Ascending aorta (tissue), 2 donors: ENCODE measurements around the gene PLEKHN1. TPM values are rescaled to one million over a fixed set of nuclear protein-coding genes. Genes with fewer than 3 reads are reported as not detected.

Source experiments
- DNase-seq, 2 donors: peaks; one replicate each; pipeline ENCODE4 v3.0.0-alpha.2; 2019; ENCODE audit warnings: low spot score in 2 of 2
- H3K27ac ChIP-seq, 2 donors: fragments of 200-600 bp; sonication (generic); one replicate each; pipeline ENCODE4 v1.5.1; 2016 to 2017; ENCODE audit warnings: mild to moderate bottlenecking in 1 of 2
- H3K27me3 ChIP-seq: fragments of 200-600 bp; sonication (generic); one replicate; pipeline ENCODE4 v1.5.1; 2017
- H3K36me3 ChIP-seq, 2 donors: fragments of 200-600 bp; sonication (generic); one replicate each; pipeline ENCODE4 v1.5.1; 2016
- H3K4me1 ChIP-seq, 2 donors: fragments of 200-600 bp; sonication (generic); one replicate each; pipeline ENCODE4 v1.5.1; 2016 to 2017; ENCODE audit warnings: mild to moderate bottlenecking in 1 of 2
- H3K4me3 ChIP-seq, 2 donors: fragments of 200-600 bp; sonication (generic); one replicate each; pipeline ENCODE4 v1.5.1; 2016 to 2017; ENCODE audit warnings: mild to moderate bottlenecking in 1 of 2
- H3K9me3 ChIP-seq, 2 donors: fragments of 200-600 bp; sonication (generic); one replicate each; pipeline ENCODE4 v1.5.1; 2016
- intact Hi-C: fragments of 100-400 bp; cut with DNase I; formaldehyde crosslinking; loops from one replicate; pipeline ENCODE4 v1.15.1; 2023
- total RNA-seq: library from RNA; depleted of rRNA; stranded (reverse); fragments of >200 nt; gene quantifications from one replicate; pipeline ENCODE4 v1.1.0, GENCODE V29; 2016
- TF ChIP-seq, protein P1 (sequence below), 3 experiments: fragments of 200-600 bp in 2 of 3; fragments of 450-650 bp in 1 of 3; sonication (generic) in 2 of 3; IDR thresholded peaks; one replicate each; pipeline ENCODE4 v1.5.1; 2016 to 2019; ENCODE audit warnings: antibody characterized with exemption in 3 of 3, mild to moderate bottlenecking in 1 of 3, moderate library complexity in 1 of 3

PLEKHN1 gene
- total RNA-seq, 1 donor from 2014 or later = not detected

DNA sequence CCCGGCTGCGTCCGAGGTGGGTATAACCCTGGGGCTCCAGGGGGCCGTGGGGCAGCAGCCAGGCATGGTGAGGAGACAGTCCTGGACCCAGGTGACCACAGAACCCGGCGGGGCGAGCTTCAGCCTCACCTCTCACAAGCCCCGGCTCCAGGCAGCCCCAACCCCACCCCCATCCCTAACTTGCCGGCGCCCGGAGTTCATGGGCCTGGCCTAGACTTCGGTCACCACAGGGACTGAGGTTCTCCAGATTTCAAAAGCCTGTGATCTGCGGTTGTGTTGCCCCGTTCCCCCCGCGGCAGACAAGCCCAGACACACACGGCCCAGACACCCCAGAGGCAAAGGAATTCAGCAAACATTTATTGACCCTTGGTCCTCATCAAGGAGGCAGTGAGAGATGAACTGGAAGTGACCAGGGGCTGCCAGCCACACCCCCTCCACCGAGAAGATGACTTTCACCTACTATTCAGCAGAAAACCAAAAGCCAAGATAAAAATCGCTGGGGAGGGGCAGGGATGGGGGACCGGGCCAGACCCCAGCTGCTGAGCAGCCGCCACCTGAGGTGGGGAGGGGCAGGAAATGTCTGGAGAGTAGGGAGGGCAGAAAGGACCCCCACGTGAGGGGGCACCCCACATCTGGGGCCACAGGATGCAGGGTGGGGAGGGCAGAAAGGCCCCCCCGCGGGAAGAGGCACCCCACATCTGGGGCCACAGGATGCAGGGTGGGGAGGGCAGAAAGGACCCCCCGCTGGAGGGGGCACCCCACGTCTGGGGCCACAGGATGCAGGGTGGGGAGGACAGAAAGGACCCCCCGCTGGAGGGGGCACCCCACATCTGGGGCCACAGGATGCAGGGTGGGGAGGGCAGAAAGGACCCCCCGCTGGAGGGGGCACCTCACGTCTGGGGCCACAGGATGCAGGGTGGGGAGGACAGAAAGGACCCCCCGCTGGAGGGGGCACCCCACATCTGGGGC is 29.7 kb downstream of the PLEKHN1 start:
- no peaks in the 10 kb centered on the region for H3K36me3 ChIP-seq
- no peak overlapping the region for H3K4me3 ChIP-seq
- peaks cover 6 to 17% of the 10 kb centered on the region in 2 donors for H3K4me1 ChIP-seq
- peaks cover 0 to 18% of the 10 kb centered on the region in 2 donors for H3K9me3 ChIP-seq
- intact Hi-C loops = no loop called here
- no peaks in the 10 kb centered on the region for H3K27me3 ChIP-seq
- TF ChIP-seq, protein P1, sequence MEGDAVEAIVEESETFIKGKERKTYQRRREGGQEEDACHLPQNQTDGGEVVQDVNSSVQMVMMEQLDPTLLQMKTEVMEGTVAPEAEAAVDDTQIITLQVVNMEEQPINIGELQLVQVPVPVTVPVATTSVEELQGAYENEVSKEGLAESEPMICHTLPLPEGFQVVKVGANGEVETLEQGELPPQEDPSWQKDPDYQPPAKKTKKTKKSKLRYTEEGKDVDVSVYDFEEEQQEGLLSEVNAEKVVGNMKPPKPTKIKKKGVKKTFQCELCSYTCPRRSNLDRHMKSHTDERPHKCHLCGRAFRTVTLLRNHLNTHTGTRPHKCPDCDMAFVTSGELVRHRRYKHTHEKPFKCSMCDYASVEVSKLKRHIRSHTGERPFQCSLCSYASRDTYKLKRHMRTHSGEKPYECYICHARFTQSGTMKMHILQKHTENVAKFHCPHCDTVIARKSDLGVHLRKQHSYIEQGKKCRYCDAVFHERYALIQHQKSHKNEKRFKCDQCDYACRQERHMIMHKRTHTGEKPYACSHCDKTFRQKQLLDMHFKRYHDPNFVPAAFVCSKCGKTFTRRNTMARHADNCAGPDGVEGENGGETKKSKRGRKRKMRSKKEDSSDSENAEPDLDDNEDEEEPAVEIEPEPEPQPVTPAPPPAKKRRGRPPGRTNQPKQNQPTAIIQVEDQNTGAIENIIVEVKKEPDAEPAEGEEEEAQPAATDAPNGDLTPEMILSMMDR (IDR thresholded peaks at IDR 0.05) = no peak
- no peak for DNase-seq
- H3K27ac ChIP-seq = no peak overlapping the region

DNA sequence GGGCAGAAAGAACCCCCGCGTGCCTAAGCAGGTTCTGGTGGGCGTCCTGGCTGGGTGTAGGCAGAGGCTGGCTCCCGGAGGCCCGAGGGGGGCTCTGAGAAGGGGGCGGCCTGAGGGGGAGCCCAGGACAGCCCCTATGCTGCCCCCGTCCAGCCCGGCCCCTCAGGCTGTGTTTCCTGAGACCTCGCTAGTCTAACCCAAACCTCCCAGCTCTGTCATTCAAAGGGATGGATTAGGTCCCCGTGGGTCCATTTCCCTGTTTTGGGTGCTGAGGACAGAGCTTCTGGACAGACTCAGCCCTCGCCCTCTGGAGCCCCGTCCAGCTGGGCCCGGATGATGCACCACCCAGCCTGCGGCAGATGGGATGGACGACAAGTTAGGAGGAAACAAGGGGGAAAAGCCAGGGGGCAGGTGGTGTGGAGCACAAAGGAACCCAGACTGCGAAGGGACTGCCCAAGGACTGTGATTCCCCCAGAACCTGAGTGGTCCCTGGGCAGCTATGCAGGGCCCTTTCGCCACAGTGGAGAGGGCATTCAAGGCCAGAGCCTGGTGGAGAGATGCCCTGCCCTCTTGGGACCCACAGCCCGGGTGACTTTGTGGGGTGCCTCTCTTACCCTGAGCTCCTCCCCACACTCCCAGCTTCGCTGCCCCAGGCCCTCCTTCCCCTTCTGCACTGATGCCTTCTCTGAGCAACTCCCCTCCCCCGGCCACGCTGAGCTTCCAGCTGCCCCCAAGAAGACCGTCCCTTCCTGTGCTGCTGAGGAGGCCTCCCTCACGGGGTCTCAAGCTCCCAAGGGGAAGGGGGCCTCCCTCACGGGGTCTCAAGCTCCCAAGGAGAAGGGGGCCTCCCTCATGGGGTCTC is 30.8 kb downstream of the PLEKHN1 start:
- Histone ChIP-seq H3K4me3 (no peak overlapping the region), H3K27ac (no peak overlapping the region), H3K27me3 (no peaks in the 10 kb centered on the region), H3K36me3 (no peaks in the 10 kb centered on the region), H3K9me3 (peaks cover 0 to 7% of the 10 kb centered on the region in 2 donors), H3K4me1 (peaks cover 15 to 17% of the 10 kb centered on the region in 2 donors)
- TF ChIP-seq, protein P1 (IDR thresholded peaks at IDR 0.05) = no peak
- no peak for DNase-seq
- intact Hi-C loops = no loop called here

DNA sequence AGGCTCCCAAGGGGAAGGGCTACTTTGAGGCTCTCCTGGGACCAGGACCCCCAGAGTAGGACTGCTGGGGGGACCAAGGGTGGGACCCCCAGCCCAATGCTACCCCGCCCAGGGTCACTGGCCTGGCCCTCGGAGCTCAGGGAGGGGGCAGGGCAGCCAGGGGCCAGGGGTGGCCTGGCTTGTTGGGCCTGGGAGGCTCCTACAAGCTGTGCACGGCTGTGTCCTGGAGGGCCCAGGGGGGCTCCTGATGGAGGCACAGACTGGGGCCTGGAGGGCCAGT is 31.4 kb downstream of the PLEKHN1 start:
- peaks cover 16 to 17% of the 10 kb centered on the region in 2 donors for H3K4me1 ChIP-seq
- TF ChIP-seq, protein P1 (IDR thresholded peaks at IDR 0.05) = no peak
- H3K9me3 ChIP-seq = peaks cover 0 to 1% of the 10 kb centered on the region in 2 donors
- intact Hi-C loops = no loop called here
- H3K27me3 ChIP-seq = no peaks in the 10 kb centered on the region
- H3K27ac ChIP-seq = no peak overlapping the region
- peak overlapping the region in 1 of 2 donors; percentile 68 for H3K4me3 ChIP-seq
- H3K36me3 ChIP-seq = no peaks in the 10 kb centered on the region
- no peak for DNase-seq

DNA sequence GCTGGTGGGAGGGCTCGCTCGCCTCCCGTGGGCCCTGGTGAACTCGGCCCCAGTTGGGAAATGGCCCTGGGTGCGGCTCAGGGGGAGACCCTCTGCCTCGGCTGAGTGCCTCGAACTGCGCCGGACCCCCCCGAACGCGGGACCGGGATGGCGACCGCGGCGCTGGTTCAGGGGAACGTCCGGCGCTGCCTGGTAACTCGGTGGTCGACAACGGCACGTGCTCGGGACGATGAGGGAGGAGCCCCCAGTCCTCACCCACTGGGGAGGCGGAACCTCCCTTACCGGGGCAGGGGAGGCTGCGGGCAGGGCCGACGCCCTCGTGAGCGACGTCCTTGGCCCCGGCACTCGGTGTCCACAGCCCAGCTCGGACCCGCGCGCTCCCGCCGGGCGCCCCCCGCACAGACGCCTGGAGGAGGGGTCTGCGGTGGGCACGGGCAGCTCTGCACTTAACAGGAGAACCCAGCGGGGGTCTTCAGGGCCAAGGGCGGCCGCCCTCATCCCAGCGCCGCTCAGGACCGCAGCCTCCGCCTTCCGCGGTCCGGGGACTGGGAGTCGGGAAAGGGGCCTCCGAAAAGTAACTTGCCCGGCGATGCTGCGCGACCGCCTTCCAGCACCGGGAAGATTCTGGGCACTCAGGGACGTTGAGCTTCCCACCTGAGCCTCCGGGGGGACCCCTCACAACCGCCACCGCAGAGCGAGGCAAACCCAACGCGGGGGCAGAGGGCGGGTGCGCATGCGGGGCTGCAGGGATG is 31.9 kb downstream of the PLEKHN1 start:
- no peaks in the 10 kb centered on the region for H3K9me3 ChIP-seq
- H3K27me3 ChIP-seq = no peaks in the 10 kb centered on the region
- no peaks in the 10 kb centered on the region for H3K36me3 ChIP-seq
- TF ChIP-seq, protein P1 (IDR thresholded peaks at IDR 0.05) = no peak
- no peak for DNase-seq
- peaks cover 16 to 17% of the 10 kb centered on the region in 2 donors for H3K4me1 ChIP-seq
- intact Hi-C loops = no loop called here
- no peak overlapping the region for H3K27ac ChIP-seq
- H3K4me3 ChIP-seq = peak overlapping the region; percentile 58 to 68

DNA sequence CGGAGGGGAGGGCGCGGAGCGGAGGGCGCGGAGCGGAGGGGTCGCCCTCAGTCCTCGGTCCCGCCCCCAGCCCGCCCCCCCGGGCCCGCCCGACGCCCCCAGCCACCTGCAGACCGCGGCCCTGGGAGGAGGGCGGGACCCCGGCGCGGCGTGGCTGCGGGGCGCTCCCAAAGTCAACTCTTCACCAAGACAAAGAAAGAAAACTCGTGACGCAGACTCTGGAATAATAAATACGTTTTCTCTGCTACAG is 32.4 kb downstream of the PLEKHN1 start:
- intact Hi-C loops = no loop called here
- TF ChIP-seq, protein P1 (IDR thresholded peaks at IDR 0.05) = no peak
- Histone ChIP-seq H3K9me3 (no peaks in the 10 kb centered on the region), H3K27ac (peak overlapping the region in 1 of 2 donors; percentile 98), H3K4me3 (peak overlapping the region; percentile 58 to 68), H3K36me3 (no peaks in the 10 kb centered on the region), H3K4me1 (peaks cover 16 to 17% of the 10 kb centered on the region in 2 donors), H3K27me3 (no peaks in the 10 kb centered on the region)
- no peak for DNase-seq
